Measurements from ENCODE around the gene AKR1B1. TPM values are rescaled to one million over a fixed set of nuclear protein-coding genes. Genes with fewer than 3 reads are reported as not detected.

AKR1B1 gene
- total RNA-seq, 1 experiment from 2014 or later: 135 TPM

DNA sequence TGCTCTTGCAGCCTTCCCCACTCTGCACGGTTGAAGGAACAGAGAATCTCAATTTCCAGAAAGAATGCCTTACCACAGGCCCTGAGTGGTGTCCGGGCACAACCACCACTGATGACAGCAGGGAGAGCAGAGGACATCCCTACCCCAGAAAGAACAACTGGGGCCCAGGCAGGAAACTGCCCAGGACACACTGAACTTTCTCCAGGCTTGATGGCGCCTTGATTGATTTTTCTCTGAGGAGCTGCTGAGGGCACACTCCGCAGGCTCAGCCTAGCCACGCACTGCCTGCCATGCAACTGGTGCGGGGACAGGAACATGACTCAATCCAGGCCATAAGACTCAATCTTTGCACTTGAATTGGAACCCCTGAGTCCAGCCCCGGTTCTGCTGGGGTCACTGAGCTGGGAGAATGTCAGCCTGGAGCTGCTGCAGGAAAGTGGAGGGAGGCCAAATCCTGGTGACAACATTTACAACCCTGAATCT is 5.9 kb downstream of the AKR1B1 start:
- ATAC-seq (no peak), DNase-seq (ENCODE audit: low spot score) (no peak)
- ChIA-PET POLR2A (no interaction called here), CTCF (interaction anchor here (0.9 to 1.4 kb wide), 3 partner anchors 9 to 271 kb away, joined by 3 to 4 read pairs (median 4); no protein-coding TSS in a partner anchor)
- no peaks in the 10 kb centered on the region for H3K9me3 Mint-ChIP-seq
- H3K27me3 Mint-ChIP-seq (ENCODE audit: low read depth): no peaks in the 10 kb centered on the region
- H3K36me3 Mint-ChIP-seq: peaks cover 46% of the 10 kb centered on the region
- TF ChIP-seq, protein P1, sequence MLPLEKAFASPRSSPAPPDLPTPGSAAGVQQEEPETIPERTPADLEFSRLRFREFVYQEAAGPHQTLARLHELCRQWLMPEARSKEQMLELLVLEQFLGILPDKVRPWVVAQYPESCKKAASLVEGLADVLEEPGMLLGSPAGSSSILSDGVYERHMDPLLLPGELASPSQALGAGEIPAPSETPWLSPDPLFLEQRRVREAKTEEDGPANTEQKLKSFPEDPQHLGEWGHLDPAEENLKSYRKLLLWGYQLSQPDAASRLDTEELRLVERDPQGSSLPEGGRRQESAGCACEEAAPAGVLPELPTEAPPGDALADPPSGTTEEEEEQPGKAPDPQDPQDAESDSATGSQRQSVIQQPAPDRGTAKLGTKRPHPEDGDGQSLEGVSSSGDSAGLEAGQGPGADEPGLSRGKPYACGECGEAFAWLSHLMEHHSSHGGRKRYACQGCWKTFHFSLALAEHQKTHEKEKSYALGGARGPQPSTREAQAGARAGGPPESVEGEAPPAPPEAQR (CRISPR knock-in tag; IDR thresholded peaks at IDR 0.05): no peak
- TF ChIP-seq NR3C1 (CRISPR knock-in tag; conservative IDR thresholded peaks at IDR 0.05; ENCODE audit: low read depth) (no peak), EMX1 (CRISPR knock-in tag; IDR thresholded peaks at IDR 0.05) (no peak), FOXJ3 (CRISPR knock-in tag; IDR thresholded peaks at IDR 0.05; ENCODE audit: borderline replicate concordance) (no peak), FOXP1 (CRISPR knock-in tag; IDR thresholded peaks at IDR 0.05; ENCODE audit: borderline replicate concordance) (no peak)
- TF ChIP-seq, protein P2, sequence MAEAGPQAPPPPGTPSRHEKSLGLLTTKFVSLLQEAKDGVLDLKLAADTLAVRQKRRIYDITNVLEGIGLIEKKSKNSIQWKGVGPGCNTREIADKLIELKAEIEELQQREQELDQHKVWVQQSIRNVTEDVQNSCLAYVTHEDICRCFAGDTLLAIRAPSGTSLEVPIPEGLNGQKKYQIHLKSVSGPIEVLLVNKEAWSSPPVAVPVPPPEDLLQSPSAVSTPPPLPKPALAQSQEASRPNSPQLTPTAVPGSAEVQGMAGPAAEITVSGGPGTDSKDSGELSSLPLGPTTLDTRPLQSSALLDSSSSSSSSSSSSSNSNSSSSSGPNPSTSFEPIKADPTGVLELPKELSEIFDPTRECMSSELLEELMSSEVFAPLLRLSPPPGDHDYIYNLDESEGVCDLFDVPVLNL (CRISPR knock-in tag; IDR thresholded peaks at IDR 0.05; ENCODE audit: borderline replicate concordance, low read depth): no peak
- TF ChIP-seq, protein P3, sequence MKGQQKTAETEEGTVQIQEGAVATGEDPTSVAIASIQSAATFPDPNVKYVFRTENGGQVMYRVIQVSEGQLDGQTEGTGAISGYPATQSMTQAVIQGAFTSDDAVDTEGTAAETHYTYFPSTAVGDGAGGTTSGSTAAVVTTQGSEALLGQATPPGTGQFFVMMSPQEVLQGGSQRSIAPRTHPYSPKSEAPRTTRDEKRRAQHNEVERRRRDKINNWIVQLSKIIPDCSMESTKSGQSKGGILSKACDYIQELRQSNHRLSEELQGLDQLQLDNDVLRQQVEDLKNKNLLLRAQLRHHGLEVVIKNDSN (CRISPR knock-in tag; IDR thresholded peaks at IDR 0.05): no peak
- TF ChIP-seq, protein P4, sequence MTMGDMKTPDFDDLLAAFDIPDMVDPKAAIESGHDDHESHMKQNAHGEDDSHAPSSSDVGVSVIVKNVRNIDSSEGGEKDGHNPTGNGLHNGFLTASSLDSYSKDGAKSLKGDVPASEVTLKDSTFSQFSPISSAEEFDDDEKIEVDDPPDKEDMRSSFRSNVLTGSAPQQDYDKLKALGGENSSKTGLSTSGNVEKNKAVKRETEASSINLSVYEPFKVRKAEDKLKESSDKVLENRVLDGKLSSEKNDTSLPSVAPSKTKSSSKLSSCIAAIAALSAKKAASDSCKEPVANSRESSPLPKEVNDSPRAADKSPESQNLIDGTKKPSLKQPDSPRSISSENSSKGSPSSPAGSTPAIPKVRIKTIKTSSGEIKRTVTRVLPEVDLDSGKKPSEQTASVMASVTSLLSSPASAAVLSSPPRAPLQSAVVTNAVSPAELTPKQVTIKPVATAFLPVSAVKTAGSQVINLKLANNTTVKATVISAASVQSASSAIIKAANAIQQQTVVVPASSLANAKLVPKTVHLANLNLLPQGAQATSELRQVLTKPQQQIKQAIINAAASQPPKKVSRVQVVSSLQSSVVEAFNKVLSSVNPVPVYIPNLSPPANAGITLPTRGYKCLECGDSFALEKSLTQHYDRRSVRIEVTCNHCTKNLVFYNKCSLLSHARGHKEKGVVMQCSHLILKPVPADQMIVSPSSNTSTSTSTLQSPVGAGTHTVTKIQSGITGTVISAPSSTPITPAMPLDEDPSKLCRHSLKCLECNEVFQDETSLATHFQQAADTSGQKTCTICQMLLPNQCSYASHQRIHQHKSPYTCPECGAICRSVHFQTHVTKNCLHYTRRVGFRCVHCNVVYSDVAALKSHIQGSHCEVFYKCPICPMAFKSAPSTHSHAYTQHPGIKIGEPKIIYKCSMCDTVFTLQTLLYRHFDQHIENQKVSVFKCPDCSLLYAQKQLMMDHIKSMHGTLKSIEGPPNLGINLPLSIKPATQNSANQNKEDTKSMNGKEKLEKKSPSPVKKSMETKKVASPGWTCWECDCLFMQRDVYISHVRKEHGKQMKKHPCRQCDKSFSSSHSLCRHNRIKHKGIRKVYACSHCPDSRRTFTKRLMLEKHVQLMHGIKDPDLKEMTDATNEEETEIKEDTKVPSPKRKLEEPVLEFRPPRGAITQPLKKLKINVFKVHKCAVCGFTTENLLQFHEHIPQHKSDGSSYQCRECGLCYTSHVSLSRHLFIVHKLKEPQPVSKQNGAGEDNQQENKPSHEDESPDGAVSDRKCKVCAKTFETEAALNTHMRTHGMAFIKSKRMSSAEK (CRISPR knock-in tag; IDR thresholded peaks at IDR 0.05; ENCODE audit: borderline replicate concordance): no peak
- TF ChIP-seq, protein P5, sequence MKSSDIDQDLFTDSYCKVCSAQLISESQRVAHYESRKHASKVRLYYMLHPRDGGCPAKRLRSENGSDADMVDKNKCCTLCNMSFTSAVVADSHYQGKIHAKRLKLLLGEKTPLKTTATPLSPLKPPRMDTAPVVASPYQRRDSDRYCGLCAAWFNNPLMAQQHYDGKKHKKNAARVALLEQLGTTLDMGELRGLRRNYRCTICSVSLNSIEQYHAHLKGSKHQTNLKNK (CRISPR knock-in tag; IDR thresholded peaks at IDR 0.05): no peak
- peaks cover 14% of the 10 kb centered on the region for H3K4me1 Mint-ChIP-seq
- H3K27ac Mint-ChIP-seq: no peak overlapping the region; the same call in 1 of the 2 replicates
- H3K4me3 Mint-ChIP-seq: no peak overlapping the region

DNA sequence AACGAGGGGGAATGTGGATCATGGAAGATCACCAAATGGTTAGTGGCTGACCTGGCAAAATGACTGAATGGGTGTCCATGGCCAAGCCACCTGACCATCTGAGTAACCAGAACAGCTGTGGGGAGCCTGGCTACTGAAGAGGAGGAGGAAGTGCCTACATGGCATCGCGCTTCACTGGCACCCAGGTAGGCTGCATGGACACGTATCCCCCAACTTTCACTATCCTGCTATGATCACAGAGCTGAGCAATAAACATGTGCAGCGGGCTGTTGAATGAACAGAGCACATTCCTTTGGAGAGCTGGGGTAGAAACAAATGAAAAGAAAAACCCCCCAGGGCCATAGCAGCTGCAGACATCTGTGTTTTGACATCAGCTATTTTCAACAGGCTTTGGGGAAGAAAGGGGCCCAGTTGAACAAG is 6.5 kb downstream of the AKR1B1 start:
- Mint-ChIP-seq H3K4me3 (no peak overlapping the region), H3K4me1 (peaks cover 9% of the 10 kb centered on the region), H3K36me3 (peaks cover 51% of the 10 kb centered on the region), H3K27me3 (ENCODE audit: low read depth) (no peaks in the 10 kb centered on the region), H3K27ac (peak overlapping the region; percentile 12; the same call in 1 of the 2 replicates), H3K9me3 (no peaks in the 10 kb centered on the region)
- DNase-seq (ENCODE audit: low spot score): no peak
- ChIA-PET POLR2A (no interaction called here), CTCF (interaction anchor here (0.9 to 1.4 kb wide), 3 partner anchors 8 to 272 kb away, joined by 3 to 4 read pairs (median 4); no protein-coding TSS in a partner anchor)
- TF ChIP-seq, protein P6, sequence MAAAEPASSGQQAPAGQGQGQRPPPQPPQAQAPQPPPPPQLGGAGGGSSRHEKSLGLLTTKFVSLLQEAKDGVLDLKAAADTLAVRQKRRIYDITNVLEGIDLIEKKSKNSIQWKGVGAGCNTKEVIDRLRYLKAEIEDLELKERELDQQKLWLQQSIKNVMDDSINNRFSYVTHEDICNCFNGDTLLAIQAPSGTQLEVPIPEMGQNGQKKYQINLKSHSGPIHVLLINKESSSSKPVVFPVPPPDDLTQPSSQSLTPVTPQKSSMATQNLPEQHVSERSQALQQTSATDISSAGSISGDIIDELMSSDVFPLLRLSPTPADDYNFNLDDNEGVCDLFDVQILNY (CRISPR knock-in tag; IDR thresholded peaks at IDR 0.05): no peak
- TF ChIP-seq, protein P7, sequence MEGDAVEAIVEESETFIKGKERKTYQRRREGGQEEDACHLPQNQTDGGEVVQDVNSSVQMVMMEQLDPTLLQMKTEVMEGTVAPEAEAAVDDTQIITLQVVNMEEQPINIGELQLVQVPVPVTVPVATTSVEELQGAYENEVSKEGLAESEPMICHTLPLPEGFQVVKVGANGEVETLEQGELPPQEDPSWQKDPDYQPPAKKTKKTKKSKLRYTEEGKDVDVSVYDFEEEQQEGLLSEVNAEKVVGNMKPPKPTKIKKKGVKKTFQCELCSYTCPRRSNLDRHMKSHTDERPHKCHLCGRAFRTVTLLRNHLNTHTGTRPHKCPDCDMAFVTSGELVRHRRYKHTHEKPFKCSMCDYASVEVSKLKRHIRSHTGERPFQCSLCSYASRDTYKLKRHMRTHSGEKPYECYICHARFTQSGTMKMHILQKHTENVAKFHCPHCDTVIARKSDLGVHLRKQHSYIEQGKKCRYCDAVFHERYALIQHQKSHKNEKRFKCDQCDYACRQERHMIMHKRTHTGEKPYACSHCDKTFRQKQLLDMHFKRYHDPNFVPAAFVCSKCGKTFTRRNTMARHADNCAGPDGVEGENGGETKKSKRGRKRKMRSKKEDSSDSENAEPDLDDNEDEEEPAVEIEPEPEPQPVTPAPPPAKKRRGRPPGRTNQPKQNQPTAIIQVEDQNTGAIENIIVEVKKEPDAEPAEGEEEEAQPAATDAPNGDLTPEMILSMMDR (IDR thresholded peaks at IDR 0.05): no peak
- no peak for TF ChIP-seq NFE2L1 (CRISPR knock-in tag; IDR thresholded peaks at IDR 0.05)
- no peak for TF ChIP-seq PRRX2 (CRISPR knock-in tag; IDR thresholded peaks at IDR 0.05)
- TF ChIP-seq, protein P1 (CRISPR knock-in tag; IDR thresholded peaks at IDR 0.05): no peak
- TF ChIP-seq JAZF1 (CRISPR knock-in tag; IDR thresholded peaks at IDR 0.05): no peak
- TF ChIP-seq, protein P8, sequence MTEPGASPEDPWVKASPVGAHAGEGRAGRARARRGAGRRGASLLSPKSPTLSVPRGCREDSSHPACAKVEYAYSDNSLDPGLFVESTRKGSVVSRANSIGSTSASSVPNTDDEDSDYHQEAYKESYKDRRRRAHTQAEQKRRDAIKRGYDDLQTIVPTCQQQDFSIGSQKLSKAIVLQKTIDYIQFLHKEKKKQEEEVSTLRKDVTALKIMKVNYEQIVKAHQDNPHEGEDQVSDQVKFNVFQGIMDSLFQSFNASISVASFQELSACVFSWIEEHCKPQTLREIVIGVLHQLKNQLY (CRISPR knock-in tag; IDR thresholded peaks at IDR 0.05): no peak
- no peak for TF ChIP-seq ZNF671 (CRISPR knock-in tag; IDR thresholded peaks at IDR 0.05)
- no peak for TF ChIP-seq ZNF416 (CRISPR knock-in tag; IDR thresholded peaks at IDR 0.05)
- TF ChIP-seq FOXK1 (CRISPR knock-in tag; IDR thresholded peaks at IDR 0.05): no peak
- no peak for TF ChIP-seq ZNF121 (CRISPR knock-in tag; IDR thresholded peaks at IDR 0.05)
- no peak for TF ChIP-seq NR2C2 (CRISPR knock-in tag; IDR thresholded peaks at IDR 0.05)
- ATAC-seq: no peak
